Liver (tissue), 9 donors: Measurements from ENCODE around the gene NRROS. TPM values are rescaled to one million over a fixed set of nuclear protein-coding genes. Genes with fewer than 3 reads are reported as not detected.
"Not testable (repeated sequence)": the region's sequence is repeated elsewhere in the genome, so short reads cannot be mapped to it uniquely, and the experiment has no call there.

Source experiments
- DNase-seq: peaks from one replicate; pipeline ENCODE4 v3.0.0-alpha.2; 2017; ENCODE audit warnings: low spot score
- H3K27ac ChIP-seq, 2 donors: one replicate each; pipeline ENCODE4 v1.7.0; 2013; ENCODE audit warnings: inconsistent platforms in 2 of 2, low read length in 2 of 2, control low read depth in 1 of 2, low read depth in 1 of 2, mild to moderate bottlenecking in 1 of 2
- H3K27me3 ChIP-seq, 4 donors: one replicate each; pipeline versions ENCODE4 v1.6.1 to v1.7.0; 2013; ENCODE audit warnings: low read length in 3 of 4, inconsistent platforms in 1 of 4, mild to moderate bottlenecking in 1 of 4, moderate library complexity in 1 of 4; ENCODE audit not compliant: control insufficient read depth in 4 of 4, insufficient read depth in 4 of 4
- H3K36me3 ChIP-seq, 4 donors: one replicate each; pipeline versions ENCODE4 v1.6.1 to v1.7.0; 2013; ENCODE audit warnings: low read length in 3 of 4, mild to moderate bottlenecking in 3 of 4, low read depth in 1 of 4, moderate library complexity in 1 of 4; ENCODE audit not compliant: control insufficient read depth in 4 of 4, insufficient read depth in 3 of 4
- H3K4me1 ChIP-seq, 4 donors: one replicate each; pipeline versions ENCODE4 v1.6.1 to v1.7.0; 2013; ENCODE audit warnings: low read length in 3 of 4, mild to moderate bottlenecking in 3 of 4, moderate library complexity in 1 of 4; ENCODE audit not compliant: control insufficient read depth in 4 of 4, insufficient read depth in 4 of 4
- H3K4me3 ChIP-seq, 3 donors: one replicate each; pipeline versions ENCODE4 v1.6.1 to v1.7.0; 2013; ENCODE audit warnings: low read length in 3 of 3, control low read depth in 1 of 3, low read depth in 1 of 3, mild to moderate bottlenecking in 1 of 3
- H3K9ac ChIP-seq, 2 donors: one replicate each; pipeline ENCODE4 v1.7.0; 2013; ENCODE audit warnings: low read length in 2 of 2, mild to moderate bottlenecking in 2 of 2, moderate library complexity in 2 of 2, control low read depth in 1 of 2, low read depth in 1 of 2
- H3K9me3 ChIP-seq, 4 donors: one replicate each; pipeline versions ENCODE4 v1.6.1 to v1.7.0; 2013; ENCODE audit warnings: low read length in 3 of 4; ENCODE audit not compliant: control insufficient read depth in 4 of 4
- ATF3 ChIP-seq: IDR thresholded peaks from 2 replicates; pipeline ENCODE4 v1.6.1; 2016; ENCODE audit warnings: antibody characterized with exemption
- EGR1 ChIP-seq, 2 donors: IDR thresholded peaks; 2 replicates each; pipeline ENCODE4 v1.6.1; 2016 to 2018; ENCODE audit warnings: antibody characterized with exemption in 2 of 2, low read depth in 2 of 2
- FOXA1 ChIP-seq: IDR thresholded peaks from 2 replicates; pipeline ENCODE4 v1.6.1; 2016; ENCODE audit warnings: antibody characterized with exemption
- GABPA ChIP-seq, 2 donors: IDR thresholded peaks in 1 of 2; conservative IDR thresholded peaks in 1 of 2; 2 replicates each; pipeline ENCODE4 v1.6.1; 2016; ENCODE audit warnings: antibody characterized with exemption in 2 of 2, mild to moderate bottlenecking in 1 of 2, moderate library complexity in 1 of 2
- HNF4A ChIP-seq, 2 donors: conservative IDR thresholded peaks; 2 replicates each; pipeline ENCODE4 v1.6.1; 2016; ENCODE audit warnings: antibody characterized with exemption in 2 of 2, mild to moderate bottlenecking in 2 of 2
- HNF4G ChIP-seq: IDR thresholded peaks from 2 replicates; pipeline ENCODE4 v1.6.1; 2016; ENCODE audit warnings: antibody characterized with exemption
- JUND ChIP-seq, 2 donors: IDR thresholded peaks; 2 replicates each; pipeline ENCODE4 v1.6.1; 2016; ENCODE audit warnings: antibody characterized with exemption in 2 of 2
- NR2F2 ChIP-seq: IDR thresholded peaks from 2 replicates; pipeline ENCODE4 v1.6.1; 2016; ENCODE audit warnings: antibody characterized with exemption
- RAD21 ChIP-seq, 2 donors: IDR thresholded peaks; 2 replicates each; pipeline ENCODE4 v1.6.1; 2016; ENCODE audit warnings: antibody characterized with exemption in 2 of 2, mild to moderate bottlenecking in 2 of 2
- REST ChIP-seq: IDR thresholded peaks from 2 replicates; pipeline ENCODE4 v1.6.1; 2016; ENCODE audit warnings: antibody characterized with exemption, mild to moderate bottlenecking
- RXRA ChIP-seq, 2 donors: IDR thresholded peaks; 2 replicates each; pipeline ENCODE4 v1.6.1; 2017 to 2018; ENCODE audit warnings: antibody characterized with exemption in 2 of 2, mild to moderate bottlenecking in 1 of 2
- SP1 ChIP-seq: IDR thresholded peaks from 2 replicates; pipeline ENCODE4 v1.6.1; 2018; ENCODE audit warnings: antibody characterized with exemption, mild to moderate bottlenecking
- TAF1 ChIP-seq: conservative IDR thresholded peaks from 2 replicates; pipeline ENCODE4 v1.6.1; 2016; ENCODE audit warnings: antibody characterized with exemption, mild to moderate bottlenecking
- YY1 ChIP-seq: IDR thresholded peaks from 2 replicates; pipeline ENCODE4 v1.6.1; 2016; ENCODE audit warnings: antibody characterized with exemption, mild to moderate bottlenecking
- ZBTB33 ChIP-seq: IDR thresholded peaks from 2 replicates; pipeline ENCODE4 v1.6.1; 2016; ENCODE audit warnings: antibody characterized with exemption
- WGBS: extraction: QIAGEN DNeasy Blood & Tissue Kit; methylation state at CpG from one replicate; pipeline ENCODE4 v1.1.7; 2013; 5-methylcytosine and 5-hydroxymethylcytosine counted together
- polyA plus RNA-seq, 2 donors: library from polyadenylated mRNA; stranded (reverse) in 1 of 2; unstranded in 1 of 2; fragments of 200-250 nt in 1 of 2; fragments of >200 nt in 1 of 2; fragmentation: Nextera tagmentation in 1 of 2; extraction: Ambion mirVana in 1 of 2; gene quantifications; one replicate each; pipeline versions ENCODE4 v1.2.1 to v1.2.3, GENCODE V29; 2013 to 2015
- total RNA-seq, 2 donors: library from RNA; depleted of rRNA; stranded (reverse); fragments of >200 nt; gene quantifications; one replicate each; pipeline ENCODE4 v1.2.3, GENCODE V29; 2014
- TF ChIP-seq, protein P1 (sequence below): IDR thresholded peaks from 2 replicates; pipeline ENCODE4 v1.6.1; 2016; ENCODE audit warnings: antibody characterized with exemption
- donor health status: healthy.
- donor health status: healthy.
- donor health status: healthy.
- donor health status: healthy.
- donor health status: healthy.

The NRROS gene
- total and polyA plus RNA-seq, 4 donors: 0.82 to 9.2 (median 3.0) TPM

- no peak overlapping the region for H3K4me3 ChIP-seq
- no peaks in the 10 kb centered on the region for H3K36me3 ChIP-seq
- no peak overlapping the region for H3K27ac ChIP-seq
- H3K27me3 ChIP-seq: no peaks in the 10 kb centered on the region
- TF ChIP-seq YY1: no peak
- no peak for TF ChIP-seq FOXA1
- no peak for TF ChIP-seq HNF4A (conservative IDR thresholded peaks at IDR 0.05)
- TF ChIP-seq REST: no peak
- no peak for TF ChIP-seq JUND (IDR thresholded peaks at IDR 0.05)
- no peak for TF ChIP-seq RXRA (IDR thresholded peaks at IDR 0.05)
- TF ChIP-seq NR2F2: no peak
- no peak for TF ChIP-seq TAF1
- TF ChIP-seq HNF4G: no peak
- TF ChIP-seq ZBTB33: no peak
- no peak for TF ChIP-seq SP1
- TF ChIP-seq RAD21 (IDR thresholded peaks at IDR 0.05): no peak
- no peak for TF ChIP-seq ATF3
- TF ChIP-seq, protein P1, sequence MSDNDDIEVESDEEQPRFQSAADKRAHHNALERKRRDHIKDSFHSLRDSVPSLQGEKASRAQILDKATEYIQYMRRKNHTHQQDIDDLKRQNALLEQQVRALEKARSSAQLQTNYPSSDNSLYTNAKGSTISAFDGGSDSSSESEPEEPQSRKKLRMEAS: no peak
- H3K4me1 ChIP-seq: no peaks in the 10 kb centered on the region
- H3K9me3 ChIP-seq: no peaks in the 10 kb centered on the region
- 43% methylated on average over 5 of the region's 5 CpGs for WGBS
- no peak for DNase-seq
- no peak overlapping the region for H3K9ac ChIP-seq
Observed at GRCh38 chr3:196619223-196619622, 20.3 kb upstream of the NRROS start.

DNA sequence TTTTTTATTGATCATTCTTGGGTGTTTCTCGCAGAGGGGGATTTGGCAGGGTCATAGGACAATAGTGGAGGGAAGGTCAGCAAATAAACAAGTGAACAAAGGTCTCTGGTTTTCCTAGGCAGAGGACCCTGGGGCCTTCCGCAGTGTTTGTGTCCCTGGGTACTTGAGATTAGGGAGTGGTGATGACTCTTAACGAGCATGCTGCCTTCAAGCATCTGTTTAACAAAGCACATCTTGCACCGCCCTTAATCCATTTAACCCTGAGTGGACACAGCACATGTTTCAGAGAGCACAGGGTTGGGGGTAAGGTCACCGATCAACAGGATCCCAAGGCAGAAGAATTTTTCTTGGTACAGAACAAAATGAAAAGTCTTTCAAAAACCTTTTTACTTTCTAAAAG is 19.9 kb upstream of the NRROS start:
- WGBS: 53% methylated on average over 3 of the region's 5 CpGs
- H3K27me3 ChIP-seq, H3K9me3 ChIP-seq, H3K9ac ChIP-seq, H3K27ac ChIP-seq, H3K4me3 ChIP-seq, H3K36me3 ChIP-seq, DNase-seq, H3K4me1 ChIP-seq: not testable (repeated sequence)

DNA sequence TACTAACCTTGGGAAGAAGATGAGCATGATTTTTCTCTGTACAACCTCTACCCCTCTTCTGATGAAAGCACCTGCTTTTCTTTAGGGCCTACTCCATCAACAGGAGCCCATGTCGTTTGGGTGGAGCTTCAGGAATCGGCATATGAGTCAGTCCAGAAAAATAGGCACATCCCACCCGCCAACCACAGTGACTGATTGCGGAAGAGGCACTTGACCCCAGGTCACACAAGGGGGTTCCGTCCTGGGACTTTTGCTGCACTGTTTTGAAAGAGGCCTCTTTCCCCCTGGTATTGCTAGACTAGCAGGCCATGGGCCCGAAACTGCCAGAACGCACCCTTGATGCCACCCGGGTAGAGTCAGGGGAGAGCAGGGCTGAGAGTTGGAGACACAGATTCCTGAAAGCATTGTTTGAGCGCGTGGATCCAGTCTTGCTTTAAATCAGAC is 19.3 kb upstream of the NRROS start:
- TF ChIP-seq ATF3 (no peak), NR2F2 (peak; percentile 21), FOXA1 (no peak), EGR1 (IDR thresholded peaks at IDR 0.05; ENCODE audit: low read depth in 2 of 2) (no peak), GABPA (IDR thresholded peaks at IDR 0.05 in 1 of 2, conservative IDR thresholded peaks at IDR 0.05 in 1 of 2) (no peak), HNF4G (no peak)
- TF ChIP-seq, protein P1: no peak
- Histone ChIP-seq H3K9me3 (no peaks in the 10 kb centered on the region), H3K36me3 (no peaks in the 10 kb centered on the region), H3K27ac (no peak overlapping the region), H3K9ac (no peak overlapping the region), H3K4me3 (no peak overlapping the region), H3K27me3 (peaks cover 0 to under 1% (median 0%) of the 10 kb centered on the region in 4 donors), H3K4me1 (no peaks in the 10 kb centered on the region)
- WGBS: 62% methylated on average over 10 of the region's 10 CpGs
- DNase-seq: no peak
